Mucosa of rectum (tissue), 2 donors: ENCODE measurements around the gene GPATCH8.
"Not testable (repeated sequence)": the region's sequence is repeated elsewhere in the genome, so short reads cannot be mapped to it uniquely, and the experiment has no call there.

ENCODE experiments used
- H3K27ac ChIP-seq, 2 donors: one replicate each; pipeline ENCODE4 v1.7.0; 2013; ENCODE audit warnings: inconsistent platforms in 2 of 2, low read depth in 2 of 2, low read length in 2 of 2
- H3K27me3 ChIP-seq, 2 donors: one replicate each; pipeline ENCODE4 v1.7.0; 2013; ENCODE audit warnings: low read length in 2 of 2; ENCODE audit not compliant: control insufficient read depth in 2 of 2, insufficient read depth in 2 of 2
- H3K36me3 ChIP-seq, 2 donors: one replicate each; pipeline ENCODE4 v1.7.0; 2013; ENCODE audit warnings: low read length in 2 of 2; ENCODE audit not compliant: control insufficient read depth in 2 of 2, insufficient read depth in 2 of 2
- H3K4me1 ChIP-seq, 2 donors: one replicate each; pipeline ENCODE4 v1.7.0; 2013; ENCODE audit warnings: low read length in 2 of 2, mild to moderate bottlenecking in 1 of 2; ENCODE audit not compliant: control insufficient read depth in 2 of 2, insufficient read depth in 2 of 2
- H3K4me3 ChIP-seq, 2 donors: one replicate each; pipeline ENCODE4 v1.7.0; 2013; ENCODE audit warnings: low read length in 2 of 2
- H3K9ac ChIP-seq, 2 donors: one replicate each; pipeline ENCODE4 v1.7.0; 2013; ENCODE audit warnings: low read length in 2 of 2, low read depth in 1 of 2, mild to moderate bottlenecking in 1 of 2
- H3K9me3 ChIP-seq, 2 donors: one replicate each; pipeline ENCODE4 v1.7.0; 2013; ENCODE audit warnings: low read length in 2 of 2; ENCODE audit not compliant: control insufficient read depth in 2 of 2
- donor health status: healthy.
- donor health status: Normal muscosa, but diverticular disease.

The GPATCH8 gene

GRCh38 chr17:44378171-44378705 lies 125.0 kb downstream of the GPATCH8 start:
- Histone ChIP-seq H3K4me3 (no peak overlapping the region), H3K9ac (no peak overlapping the region), H3K9me3 (no peaks in the 10 kb centered on the region), H3K4me1 (no peaks in the 10 kb centered on the region), H3K27me3 (peaks cover 0 to 1% of the 10 kb centered on the region in 2 donors), H3K36me3 (no peaks in the 10 kb centered on the region), H3K27ac (no peak overlapping the region)

GRCh38 chr17:44376779-44377178 lies 126.4 kb downstream of the GPATCH8 start:
- Histone ChIP-seq H3K27me3 (peaks cover 0 to 1% of the 10 kb centered on the region in 2 donors), H3K4me1 (no peaks in the 10 kb centered on the region), H3K9ac (no peak overlapping the region), H3K36me3 (no peaks in the 10 kb centered on the region), H3K9me3 (no peaks in the 10 kb centered on the region), H3K27ac (no peak overlapping the region), H3K4me3 (no peak overlapping the region)

- no peak overlapping the region for H3K4me3 ChIP-seq
- H3K27me3 ChIP-seq = peaks cover 0 to 1% of the 10 kb centered on the region in 2 donors
These were observed 127.1 kb downstream of the GPATCH8 start for GRCh38 chr17:44376124-44376523.

GRCh38 chr17:44375196-44376017 lies 127.8 kb downstream of the GPATCH8 start:
- Histone ChIP-seq H3K36me3 (no peaks in the 10 kb centered on the region), H3K27ac (no peak overlapping the region), H3K4me1 (no peaks in the 10 kb centered on the region)

More at GRCh38 chr17:44376124-44376523, 127.1 kb downstream of the GPATCH8 start:
- no peak overlapping the region for H3K27ac ChIP-seq
- H3K9me3 ChIP-seq = no peaks in the 10 kb centered on the region
- no peaks in the 10 kb centered on the region for H3K36me3 ChIP-seq
- H3K4me1 ChIP-seq = no peaks in the 10 kb centered on the region
- H3K9ac ChIP-seq = no peak overlapping the region

GRCh38 chr17:44374306-44375195 lies 128.7 kb downstream of the GPATCH8 start:
- no peaks in the 10 kb centered on the region for H3K36me3 ChIP-seq
- H3K27ac ChIP-seq = no peak overlapping the region
- no peak overlapping the region for H3K4me3 ChIP-seq
- H3K4me1 ChIP-seq = no peaks in the 10 kb centered on the region
- no peaks in the 10 kb centered on the region for H3K9me3 ChIP-seq
- peaks cover 1 to 4% of the 10 kb centered on the region in 2 donors for H3K27me3 ChIP-seq
- H3K9ac ChIP-seq = no peak overlapping the region

More at GRCh38 chr17:44375196-44376017, 127.8 kb downstream of the GPATCH8 start:
- Histone ChIP-seq H3K9ac (no peak overlapping the region), H3K27me3 (peaks cover 1 to 4% of the 10 kb centered on the region in 2 donors), H3K9me3 (no peaks in the 10 kb centered on the region), H3K4me3 (no peak overlapping the region)

- no peaks in the 10 kb centered on the region for H3K36me3 ChIP-seq
- no peaks in the 10 kb centered on the region for H3K4me1 ChIP-seq
- H3K27me3 ChIP-seq = peaks cover 1 to 7% of the 10 kb centered on the region in 2 donors
- H3K27ac ChIP-seq = no peak overlapping the region
- H3K9me3 ChIP-seq = no peaks in the 10 kb centered on the region
- no peak overlapping the region for H3K9ac ChIP-seq
- no peak overlapping the region for H3K4me3 ChIP-seq
These were observed 131.2 kb downstream of the GPATCH8 start for GRCh38 chr17:44372036-44372435.

- not testable (repeated sequence) for H3K27ac ChIP-seq, H3K4me3 ChIP-seq, H3K36me3 ChIP-seq, H3K9ac ChIP-seq, H3K4me1 ChIP-seq, H3K9me3 ChIP-seq
- peaks cover 4 to 12% of the 10 kb centered on the region in 2 donors for H3K27me3 ChIP-seq
These were observed 133.7 kb downstream of the GPATCH8 start for GRCh38 chr17:44369414-44370023.

- not testable (repeated sequence) for H3K4me3 ChIP-seq, H3K27ac ChIP-seq, H3K36me3 ChIP-seq, H3K9ac ChIP-seq, H3K4me1 ChIP-seq, H3K9me3 ChIP-seq
- H3K27me3 ChIP-seq = peaks cover 4 to 12% of the 10 kb centered on the region in 2 donors
These were observed 134.6 kb downstream of the GPATCH8 start for GRCh38 chr17:44368391-44369243.

- Histone ChIP-seq H3K4me1 (peaks cover 2 to 6% of the 10 kb centered on the region in 2 donors), H3K9me3 (no peaks in the 10 kb centered on the region), H3K27me3 (peaks cover 4 to 12% of the 10 kb centered on the region in 2 donors), H3K27ac (no peak overlapping the region), H3K9ac (no peak overlapping the region), H3K36me3 (no peaks in the 10 kb centered on the region), H3K4me3 (no peak overlapping the region)
These were observed 135.8 kb downstream of the GPATCH8 start for GRCh38 chr17:44367231-44367979.
